Kidney capillary endothelial cell (primary cell): ENCODE measurements around the gene CIB2.
A peak's percentile ranks its signal among the peaks of the same experiment; 100 is the strongest.

Source experiments
- DNase-seq: peaks from one replicate; pipeline ENCODE4 v3.0.0-alpha.2; 2018; ENCODE audit warnings: low spot score

Gene CIB2

DNA sequence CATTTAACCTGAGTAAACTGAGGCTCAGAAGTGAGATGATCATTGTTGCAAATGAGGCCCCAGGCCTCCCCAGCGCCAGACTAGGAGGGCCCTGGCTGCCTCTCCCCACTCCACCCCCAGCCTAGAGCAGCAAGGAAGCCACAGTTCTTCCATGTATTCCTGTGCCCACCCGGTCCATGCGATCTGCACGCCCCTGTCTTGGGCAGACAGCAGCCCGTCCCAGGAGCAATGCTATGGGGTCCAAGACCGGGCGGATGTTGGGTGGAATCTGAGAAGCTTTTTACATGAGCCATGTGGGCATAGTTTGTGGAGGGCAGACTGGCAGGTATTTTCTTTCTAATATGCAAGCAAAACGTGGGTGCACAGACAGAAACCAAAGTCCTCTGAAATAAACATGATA, 23.8 kb downstream of the CIB2 start:
- DNase-seq: no peak

DNA sequence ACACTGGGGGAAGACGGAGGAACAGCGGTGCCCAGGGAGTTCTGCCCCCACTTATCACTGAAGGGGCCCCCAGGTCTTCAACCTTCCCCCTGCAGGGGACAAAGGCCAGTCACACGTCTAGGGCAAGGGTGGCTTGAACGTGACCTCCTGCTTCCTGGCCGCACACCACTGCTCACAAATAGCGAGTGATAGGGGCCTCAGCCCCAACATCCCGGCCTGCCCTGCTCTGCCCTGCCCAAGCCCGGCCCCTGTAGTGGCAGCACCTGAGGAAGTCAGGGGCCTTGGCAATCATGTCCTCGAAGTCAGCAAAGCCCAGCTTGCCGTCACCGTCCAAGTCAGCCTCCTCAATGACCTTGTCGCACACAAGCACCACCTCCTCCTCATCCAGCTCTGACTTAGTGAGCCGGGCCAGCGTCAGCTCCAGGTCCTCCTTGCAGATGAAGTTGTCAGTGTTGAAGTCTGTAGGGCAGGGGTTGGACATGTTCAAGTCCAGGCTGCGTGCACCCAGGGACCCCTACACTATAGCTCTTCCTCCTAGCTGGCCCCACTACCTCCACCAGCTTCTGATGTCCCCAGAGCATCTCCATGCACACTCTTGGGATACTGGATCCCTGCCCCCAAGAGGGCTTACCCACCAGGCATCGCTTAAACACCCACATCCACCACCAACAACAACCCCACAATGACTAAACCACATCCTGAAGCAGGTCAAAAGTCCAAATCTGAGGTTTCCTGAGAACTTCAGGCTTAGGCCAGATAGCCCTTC, 25.6 kb downstream of the CIB2 start:
- peak; percentile 40 for DNase-seq

DNA sequence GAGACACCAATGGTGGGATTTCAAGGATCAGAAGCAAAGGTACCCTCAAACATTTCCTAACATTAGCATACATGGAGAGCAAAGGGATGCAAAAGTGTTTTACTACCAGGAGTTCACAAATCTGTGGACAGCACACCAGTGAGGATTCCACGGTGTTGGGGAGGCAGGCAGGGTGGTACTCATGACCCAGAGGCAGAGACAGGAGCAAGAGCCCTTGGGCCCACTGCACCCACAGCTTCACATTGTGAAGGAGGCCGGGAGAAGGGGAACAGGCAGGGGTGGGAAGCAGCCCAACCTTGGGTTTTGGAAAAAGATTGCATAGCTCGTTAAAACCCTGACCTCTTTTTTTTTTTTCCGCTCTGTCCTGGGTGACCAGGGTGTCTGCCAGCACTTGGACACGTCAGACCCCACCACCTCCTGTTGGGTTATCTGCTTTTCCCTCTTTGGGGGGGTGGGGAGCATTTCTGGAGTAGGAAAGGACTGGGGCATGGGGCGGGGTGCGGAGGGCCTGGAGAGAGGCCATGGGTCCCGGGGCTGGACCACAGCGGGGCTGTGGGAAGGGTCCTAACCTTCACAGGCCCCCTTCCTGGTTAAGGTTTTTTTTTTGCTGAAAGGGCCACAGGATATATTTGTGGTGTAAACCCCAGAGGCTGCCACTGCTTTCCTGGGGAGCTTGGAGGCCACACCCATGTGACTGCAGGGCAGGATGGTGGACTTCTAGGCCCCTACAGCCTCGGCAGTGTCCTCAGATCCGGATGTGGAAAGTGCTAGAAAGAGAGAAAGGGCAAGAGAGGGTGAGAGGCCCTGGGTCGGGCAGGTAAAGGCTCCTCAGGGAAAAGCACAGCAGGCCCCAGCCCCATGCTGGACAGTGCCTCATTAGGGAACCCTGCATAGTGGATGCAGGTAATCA, 26.4 kb downstream of the CIB2 start:
- DNase-seq: no peak

DNA sequence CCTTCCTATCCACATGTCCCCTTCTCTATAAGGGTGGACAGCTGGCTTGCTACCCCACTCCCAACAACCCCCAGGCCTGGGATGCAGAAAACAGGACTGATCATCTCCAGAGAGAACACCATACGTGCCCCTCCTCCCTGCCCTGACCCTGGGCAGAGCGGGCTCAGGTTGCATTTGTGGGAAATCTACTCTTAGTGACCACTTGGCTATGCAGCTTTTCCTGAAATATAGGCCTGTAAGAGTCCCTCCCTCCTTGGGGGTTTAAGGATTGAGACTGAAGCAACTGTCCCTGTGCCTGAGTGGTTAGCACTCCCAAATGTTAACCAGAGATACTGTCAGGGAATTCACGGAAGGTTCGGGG, 27.1 kb downstream of the CIB2 start:
- no peak for DNase-seq

DNA sequence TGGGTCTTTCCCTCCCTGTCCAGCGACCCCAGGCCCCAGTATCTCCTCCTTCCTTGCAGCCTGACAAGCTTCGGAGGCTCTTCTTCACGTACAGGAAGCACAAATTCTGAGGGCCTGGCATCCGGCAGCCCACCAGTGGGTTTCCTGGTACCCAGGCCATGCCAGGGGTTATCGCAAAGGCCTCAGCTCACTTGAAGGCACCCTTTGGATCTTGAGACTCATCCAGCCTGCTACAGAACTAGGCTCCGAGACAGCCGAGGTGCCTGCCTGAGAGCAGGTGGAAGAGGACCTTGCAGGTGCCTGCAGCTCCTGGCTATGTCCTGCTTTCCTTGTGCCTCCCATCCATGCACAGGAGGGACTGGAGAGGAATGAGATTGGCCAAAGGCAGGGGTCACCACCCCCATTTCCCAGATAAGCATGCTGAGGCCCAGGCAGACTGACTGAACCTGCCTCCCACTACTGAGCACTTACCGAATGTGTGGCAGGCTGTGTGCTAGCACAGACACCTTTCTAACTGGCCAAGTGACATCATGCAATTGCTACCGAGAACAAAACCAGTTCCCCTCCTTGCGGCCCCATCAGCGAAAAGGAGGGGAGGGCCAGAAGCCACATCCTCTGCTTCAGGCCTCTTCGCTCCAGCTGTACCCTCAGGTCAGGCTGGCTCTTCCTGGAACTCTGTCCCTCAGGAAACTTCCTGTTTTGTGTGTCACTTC, 27.7 kb downstream of the CIB2 start:
- DNase-seq: peak; percentile 42

DNA sequence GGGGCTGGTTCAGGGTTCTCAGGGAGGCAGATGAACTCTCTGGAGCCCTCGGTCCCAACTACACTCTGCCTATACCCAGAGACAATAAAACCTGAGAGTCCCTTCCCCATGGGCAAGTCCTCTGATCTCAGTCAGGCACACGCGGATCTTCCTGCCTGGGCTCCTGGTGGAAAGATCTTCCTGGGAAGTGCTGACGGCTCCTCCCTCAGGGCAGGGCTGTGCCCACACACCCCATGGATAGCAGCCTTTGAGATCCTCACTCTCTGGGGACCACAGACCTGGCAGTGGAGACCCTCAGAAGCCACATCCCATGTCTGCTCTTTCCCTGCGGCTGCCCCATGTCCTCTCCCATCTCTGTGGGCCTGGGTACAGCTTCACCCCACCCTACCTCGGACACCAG, 28.5 kb downstream of the CIB2 start:
- no peak for DNase-seq

DNA sequence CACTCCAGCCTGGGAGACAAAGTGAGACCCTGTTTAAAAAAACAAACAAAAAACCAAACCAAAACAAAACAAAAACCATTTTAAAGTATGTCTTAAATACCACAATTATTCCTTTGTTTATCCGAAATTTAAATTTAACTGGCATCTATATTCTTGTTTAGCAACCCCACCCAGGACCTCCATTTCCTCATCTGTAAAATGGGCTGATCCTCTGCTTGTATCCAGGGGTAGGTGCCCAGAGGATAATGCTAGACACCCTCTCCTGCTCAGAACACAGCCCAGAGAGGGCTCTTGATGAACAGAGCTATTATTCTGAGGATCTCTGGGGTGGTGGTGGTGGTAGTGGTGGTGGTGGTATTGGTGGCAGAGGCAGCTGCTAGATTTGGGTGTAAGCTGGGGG, 29.0 kb downstream of the CIB2 start:
- no peak for DNase-seq

DNA sequence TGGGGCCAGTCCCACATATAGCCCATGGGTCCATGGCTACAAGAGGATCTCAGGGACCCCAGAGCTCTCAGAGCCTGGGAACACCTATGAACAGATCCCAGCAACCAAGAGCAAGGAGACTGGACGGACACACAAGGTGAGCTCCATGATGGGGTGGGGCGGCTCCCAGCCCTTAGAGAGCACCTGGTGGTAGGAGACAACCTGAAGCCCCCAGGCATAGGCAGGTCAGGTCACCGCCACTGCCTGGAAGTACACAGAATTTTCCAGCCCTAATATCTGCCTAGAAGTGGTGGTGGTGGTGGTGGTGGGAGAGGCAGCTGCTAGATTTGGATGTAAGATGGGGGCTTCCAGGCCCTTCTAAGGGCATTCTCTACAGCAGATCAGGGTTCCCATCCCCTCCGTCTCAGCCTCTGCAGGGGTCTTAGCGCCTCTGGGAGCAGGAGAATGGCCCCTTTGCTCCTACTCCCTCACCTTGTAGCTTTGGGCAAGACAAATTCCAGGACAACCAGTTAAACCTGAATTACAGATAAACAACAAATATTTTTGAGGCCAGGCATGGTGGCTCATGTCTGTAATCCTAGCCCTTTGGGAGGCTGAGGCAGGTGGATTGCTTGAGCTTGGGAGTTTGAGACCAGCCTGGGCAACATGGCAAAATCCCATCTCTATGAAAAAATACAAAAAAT, 29.7 kb downstream of the CIB2 start:
- no peak for DNase-seq

DNA sequence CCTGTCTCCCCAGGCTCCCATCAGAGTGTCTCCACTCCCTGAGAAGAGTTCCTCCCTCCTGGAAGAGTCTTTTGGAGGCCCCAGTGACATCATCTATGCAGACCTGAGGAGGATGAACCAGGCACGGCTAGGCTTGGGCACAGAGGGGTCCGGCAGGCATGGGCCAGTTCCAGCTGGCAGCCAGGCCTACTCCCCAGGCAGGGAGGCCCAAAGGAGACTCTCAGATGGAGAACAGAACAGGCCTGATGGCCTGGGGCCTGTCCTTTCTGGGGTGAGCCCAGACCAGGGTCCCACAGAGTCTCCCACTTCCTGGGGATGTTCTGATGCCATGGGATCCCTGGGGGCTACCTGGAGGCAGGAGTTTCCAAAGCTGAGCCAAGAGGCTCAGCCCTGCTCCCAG, 30.4 kb downstream of the CIB2 start:
- no peak for DNase-seq

DNA sequence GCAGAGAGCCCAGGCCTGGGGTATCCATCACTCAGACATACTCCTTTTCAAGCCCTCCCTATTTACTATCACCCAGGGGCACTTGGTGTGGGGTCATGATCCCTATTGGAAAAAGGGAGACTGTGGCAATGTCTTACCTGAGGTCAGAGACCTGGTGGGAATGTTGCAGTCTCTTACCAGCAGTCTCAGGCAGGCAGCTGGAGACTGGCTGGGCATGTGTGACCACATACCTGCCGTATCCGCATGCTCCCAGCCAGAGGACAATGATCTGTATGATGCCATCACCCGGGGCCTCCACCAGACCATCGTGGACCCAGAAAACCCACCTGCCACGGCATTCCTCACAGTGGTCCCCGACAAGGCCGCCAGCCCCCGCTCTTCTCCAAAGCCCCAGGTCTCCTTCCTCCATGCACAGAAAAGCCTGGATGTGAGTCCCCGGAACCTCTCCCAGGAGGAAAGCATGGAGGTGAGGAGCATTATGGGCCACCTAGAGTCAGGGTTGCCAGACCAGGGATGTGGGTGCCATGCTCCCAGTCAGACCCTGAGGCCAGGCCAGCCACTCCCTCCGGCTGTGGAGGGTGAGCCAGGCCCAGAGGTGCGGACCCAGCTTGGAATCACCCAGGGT, 33.0 kb downstream of the CIB2 start:
- no peak for DNase-seq

DNA sequence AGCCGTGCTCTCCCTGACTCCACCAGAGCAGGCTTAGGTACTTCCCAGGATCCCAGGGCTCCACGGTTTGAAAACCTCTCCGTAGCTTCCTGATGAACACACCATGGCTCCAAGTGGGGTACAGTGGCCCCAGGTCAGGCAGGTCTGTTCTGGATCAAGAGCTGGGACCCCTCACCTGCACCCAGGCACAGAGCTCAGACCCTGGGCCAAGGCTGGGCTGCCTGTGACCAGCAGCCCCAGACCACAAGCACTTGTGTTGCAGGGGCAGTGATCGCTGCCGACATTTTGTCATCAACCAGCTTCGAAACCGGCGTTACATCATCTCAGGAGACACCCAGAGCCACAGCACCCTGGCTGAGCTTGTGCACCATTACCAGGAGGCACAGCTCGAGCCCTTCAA, 33.6 kb downstream of the CIB2 start:
- no peak for DNase-seq

DNA sequence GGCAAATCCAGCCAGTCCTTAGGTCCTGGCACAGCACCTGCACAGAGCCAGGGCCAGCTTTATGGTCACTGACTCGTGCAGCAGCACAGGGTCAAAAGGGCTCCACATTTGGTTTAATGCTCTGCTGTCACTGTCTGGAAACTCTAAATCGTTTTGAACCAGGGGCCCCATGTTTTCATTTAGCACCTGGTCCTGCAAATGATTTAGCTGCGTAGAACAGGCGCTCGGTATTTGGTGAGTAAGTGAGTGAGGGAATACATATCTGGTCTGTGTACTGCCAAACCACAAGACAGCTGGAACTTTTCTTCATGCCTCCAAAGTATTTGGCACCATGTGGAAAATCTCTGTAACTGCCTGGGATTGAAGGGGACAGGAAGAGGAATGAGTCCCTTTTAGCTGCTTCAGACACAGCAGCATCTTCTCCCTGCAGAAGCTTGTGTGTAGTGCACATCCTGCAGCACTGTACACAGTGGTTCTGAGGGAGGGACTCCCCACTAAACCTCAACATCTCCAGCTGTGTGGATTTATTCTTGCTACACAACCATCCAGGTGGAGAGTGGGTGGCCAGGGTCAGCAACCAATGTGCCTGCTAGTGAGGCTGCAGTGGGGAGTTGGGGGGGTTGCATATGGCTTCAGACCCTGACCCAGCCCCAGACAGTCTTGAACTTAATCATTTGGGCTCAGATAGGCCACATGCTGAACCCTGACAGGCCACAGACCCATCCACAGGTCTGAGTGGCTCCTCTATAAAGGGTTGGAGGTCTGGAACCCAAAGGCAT, 37.8 kb downstream of the CIB2 start:
- no peak for DNase-seq

DNA sequence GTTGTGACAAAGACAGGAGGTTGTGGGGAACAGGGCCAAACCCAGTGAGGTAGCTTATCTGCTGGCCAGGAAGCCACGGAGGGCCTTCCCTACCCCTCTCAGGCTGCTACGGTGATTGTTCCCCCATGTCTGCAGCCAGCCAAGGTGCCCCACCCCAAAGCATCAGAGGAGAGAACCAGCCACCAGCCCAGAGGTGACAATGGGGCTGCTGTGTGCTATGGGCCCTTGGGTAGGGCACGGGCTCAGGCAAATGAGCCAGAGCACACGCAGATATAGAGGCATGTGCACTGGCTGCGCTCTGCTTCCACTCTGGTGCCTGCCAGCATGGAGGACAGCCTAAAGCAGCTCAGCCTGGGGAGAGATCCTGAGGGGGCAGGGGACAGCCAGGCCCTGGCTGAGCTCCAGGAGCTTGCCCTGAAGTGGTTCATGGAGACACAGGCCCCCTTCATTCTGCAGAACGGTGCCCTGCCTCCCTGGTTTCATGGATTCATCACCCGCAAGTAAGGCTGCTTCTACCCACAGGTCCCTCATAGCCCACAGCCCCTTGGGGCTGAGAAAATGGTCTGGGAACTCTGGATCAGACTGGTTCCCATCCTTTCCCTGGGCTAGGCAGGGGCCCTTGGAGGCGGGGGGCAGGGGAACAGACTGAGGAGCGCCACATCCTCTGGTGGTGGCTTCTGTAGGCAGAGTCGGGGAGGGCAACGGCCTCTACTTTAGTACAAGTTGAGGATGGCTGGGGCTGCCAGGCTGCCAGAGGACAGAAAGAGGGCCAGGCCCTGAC, 38.8 kb downstream of the CIB2 start, which contains the start of gene SH2D7:
Gene SH2D7 (plus strand): TSS at position 301 of the 781 bp plus-strand sequence. CDS start 24 bp downstream, at position 325.
- DNase-seq: no peak

DNA sequence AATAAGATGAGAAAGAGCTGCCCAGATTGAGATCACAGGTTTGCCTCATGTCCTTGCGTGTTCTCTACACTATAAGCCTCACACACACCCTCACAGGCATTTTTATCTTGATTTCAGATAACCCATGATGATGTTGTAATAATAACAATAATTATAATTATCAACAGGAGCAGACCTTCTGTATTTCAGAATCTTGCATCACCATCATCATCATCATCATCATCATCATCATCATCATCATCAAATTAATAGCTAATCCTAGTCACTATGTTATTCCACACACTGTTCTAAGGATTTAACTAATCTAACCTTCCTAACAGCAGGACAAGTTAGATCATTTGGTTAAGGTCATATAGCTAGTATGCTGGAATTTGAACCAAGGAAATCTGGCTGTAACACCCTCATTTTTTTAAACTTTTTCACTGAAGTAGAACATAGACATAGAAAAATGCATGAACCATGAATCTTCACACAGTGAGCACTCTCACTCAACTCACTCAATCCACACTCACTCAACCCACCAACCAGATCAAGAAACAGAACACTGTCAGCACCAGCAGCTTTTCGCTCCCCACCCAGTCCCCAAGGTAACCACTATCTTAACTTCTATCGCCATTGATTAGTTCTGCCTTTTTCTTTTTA, 40.7 kb downstream of the CIB2 start:
- no peak for DNase-seq

DNA sequence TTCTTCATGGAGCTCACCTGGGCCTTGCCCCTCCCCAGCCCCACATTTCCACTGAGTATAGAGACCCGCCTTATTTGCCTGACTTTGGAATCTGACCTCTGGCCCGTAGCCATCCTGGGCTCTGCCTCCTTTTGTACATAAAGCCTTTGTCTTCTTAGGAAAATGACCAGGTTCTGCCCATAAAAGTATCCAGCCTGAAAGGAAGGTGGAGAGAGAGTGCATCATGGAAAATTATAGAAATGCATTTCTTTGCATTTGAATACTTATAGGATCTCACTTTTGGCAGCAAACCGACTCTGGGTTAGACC, 42.5 kb downstream of the CIB2 start:
- DNase-seq: no peak

DNA sequence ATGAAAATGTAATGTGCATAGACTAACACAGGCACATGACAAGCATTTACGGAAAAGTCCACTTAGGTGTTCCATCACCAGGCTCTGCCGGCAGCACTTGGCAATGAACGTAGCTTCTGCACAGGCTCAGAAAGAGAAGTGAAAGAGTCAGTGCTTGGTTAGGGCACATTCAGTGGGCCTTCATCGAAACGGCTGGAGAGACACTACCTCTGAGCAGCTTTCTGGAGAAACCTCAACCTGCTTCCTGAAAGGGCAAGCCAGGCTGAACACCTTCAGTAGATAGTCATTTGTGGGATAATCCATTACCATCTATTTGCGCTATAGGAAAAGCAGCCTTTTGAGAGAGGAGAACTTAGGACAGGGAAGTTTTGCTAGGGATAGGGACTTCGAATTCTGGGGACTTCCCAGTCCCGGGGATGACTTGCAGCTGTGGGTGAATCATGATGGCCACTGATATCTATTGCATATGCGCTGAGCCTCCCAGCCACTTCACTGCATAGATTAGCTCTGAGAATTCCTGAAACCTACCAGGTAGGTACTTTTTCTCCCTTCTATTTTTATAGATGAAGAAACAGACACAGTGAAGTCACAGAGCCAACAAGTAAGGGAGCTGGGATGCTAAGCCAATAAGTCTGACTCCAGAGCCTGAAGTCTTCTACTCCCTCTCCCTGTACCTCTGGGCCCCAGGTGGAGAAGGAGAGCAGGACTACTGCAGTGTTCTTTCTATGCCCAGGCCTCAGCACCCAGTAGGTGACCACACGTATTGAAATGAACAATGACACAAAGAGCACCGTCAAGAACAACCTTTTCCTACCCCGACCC, 43.1 kb downstream of the CIB2 start:
- no peak for DNase-seq

DNA sequence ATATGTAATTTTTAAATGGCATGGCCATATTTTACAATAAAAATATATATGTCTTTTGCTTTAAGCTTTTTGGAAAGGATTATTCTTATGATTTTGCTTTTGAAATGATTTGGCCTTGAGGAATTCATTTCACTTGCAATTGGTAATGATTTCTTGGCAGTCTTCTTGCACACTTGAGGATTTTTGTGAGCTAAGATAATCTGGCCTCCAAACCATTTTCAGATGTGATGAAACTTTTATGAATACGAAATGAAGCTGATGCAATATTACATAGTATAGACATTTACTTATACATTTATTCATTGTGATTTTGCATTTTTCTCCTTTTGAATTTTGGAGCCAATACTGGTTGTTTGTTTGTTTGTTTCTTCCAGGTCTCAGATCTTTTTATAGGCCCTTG, 45.3 kb downstream of the CIB2 start:
- no peak for DNase-seq

DNA sequence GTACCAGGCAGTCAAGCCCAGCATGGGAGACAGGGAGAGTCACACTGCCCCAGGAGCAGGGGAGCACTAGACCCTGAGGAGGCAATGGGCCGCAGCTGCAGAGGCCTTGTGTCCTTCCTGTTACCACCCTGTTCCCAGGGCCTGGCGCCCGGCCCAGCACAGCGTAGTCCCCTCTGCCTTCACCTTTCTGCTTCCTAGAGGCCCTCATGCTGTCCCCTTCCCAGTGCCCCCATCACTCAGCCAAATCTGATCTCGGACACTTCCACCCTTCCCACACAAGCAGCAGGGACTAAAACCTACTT, 46.8 kb downstream of the CIB2 start:
- DNase-seq: no peak
